Endodermal cell (in vitro differentiated cells): ENCODE data around the gene GNAZ. TPM values are rescaled to one million over a fixed set of nuclear protein-coding genes. Genes with fewer than 3 reads are reported as not detected.

ENCODE experiments used
- DNase-seq: peaks from one replicate; pipeline ENCODE4 v3.0.0-alpha.2; 2017
- H3K27ac ChIP-seq: 2 replicates; pipeline ENCODE4 v1.5.1; 2013; ENCODE audit warnings: mild to moderate bottlenecking, low read depth, low read length, moderate library complexity
- H3K27me3 ChIP-seq: 2 replicates; pipeline ENCODE4 v1.6.1; 2013; ENCODE audit warnings: mild to moderate bottlenecking, low read length, moderate library complexity; ENCODE audit not compliant: insufficient read depth, control insufficient read depth, poor library complexity, severe bottlenecking
- H3K36me3 ChIP-seq: 2 replicates; pipeline ENCODE4 v1.7.0; 2013; ENCODE audit warnings: mild to moderate bottlenecking, low read length, moderate library complexity; ENCODE audit not compliant: control insufficient read depth, insufficient read depth
- H3K4me1 ChIP-seq: one replicate; pipeline ENCODE4 v1.7.0; 2013; ENCODE audit warnings: low read length; ENCODE audit not compliant: control insufficient read depth, insufficient read depth
- H3K4me3 ChIP-seq: 2 replicates; pipeline ENCODE4 v1.5.1; 2013; ENCODE audit warnings: mild to moderate bottlenecking, low read length, moderate library complexity
- H3K9ac ChIP-seq: 2 replicates; pipeline ENCODE4 v1.6.1; 2013; ENCODE audit warnings: mild to moderate bottlenecking, low read length, moderate library complexity; ENCODE audit not compliant: poor library complexity, severe bottlenecking; ENCODE audit errors: extremely low read depth
- H3K9me3 ChIP-seq: 2 replicates; pipeline ENCODE4 v1.6.1; 2013; ENCODE audit warnings: mild to moderate bottlenecking, low read length, moderate library complexity; ENCODE audit not compliant: control insufficient read depth
- H3K27ac Mint-ChIP-seq: 2 replicates; pipeline ENCODE4 v1.8.0; 2020; ENCODE audit warnings: mixed read lengths
- H3K27me3 Mint-ChIP-seq: 2 replicates; pipeline ENCODE4 v1.8.0; 2021; ENCODE audit warnings: mild to moderate bottlenecking, mixed read lengths; ENCODE audit not compliant: insufficient read depth
- H3K36me3 Mint-ChIP-seq: 2 replicates; pipeline ENCODE4 v1.8.0; 2020; ENCODE audit warnings: low read depth, mixed read lengths
- H3K4me1 Mint-ChIP-seq: 2 replicates; pipeline ENCODE4 v1.8.0; 2020; ENCODE audit warnings: mixed read lengths
- H3K4me3 Mint-ChIP-seq: 2 replicates; pipeline ENCODE4 v1.8.0; 2020; ENCODE audit warnings: mild to moderate bottlenecking, moderate library complexity, mixed read lengths
- H3K9me3 Mint-ChIP-seq: 2 replicates; pipeline ENCODE4 v1.8.0; 2020; ENCODE audit warnings: mild to moderate bottlenecking, mixed read lengths
- WGBS, 2 experiments: methylation state at CpG; one replicate each; pipeline versions ENCODE4 v1.1.5 to v1.1.7; 2013; ENCODE audit warnings: missing lambda C conversion rate in 2 of 2, mixed read lengths in 1 of 2; ENCODE audit not compliant: insufficient coverage in 1 of 2, insufficient read length in 1 of 2; 5-methylcytosine and 5-hydroxymethylcytosine counted together
- total RNA-seq, 2 donors: library from RNA; stranded (reverse); fragmentation: NEBNext Ultra II Directional in 1 of 2; extraction: Animal tissue kit (Norgen Biotek cat#: 25700) in 1 of 2; gene quantifications; 2 replicates in 1 of 2; 3 replicates in 1 of 2; pipeline ENCODE4 v1.2.1, GENCODE V29; 2021
- TF ChIP-seq, protein P1 (sequence below): fragments of 200-600 bp; sonication (generic); conservative IDR thresholded peaks from 2 replicates; pipeline ENCODE4 v1.5.0; 2021; ENCODE audit warnings: antibody characterized with exemption, mild to moderate bottlenecking

The GNAZ gene
- total RNA-seq, 2 donors from 2014 or later, result 16.7 to 17.9 TPM

GRCh38 chr22:23067023-23067650, 3.2 kb upstream of the GNAZ start:
- Histone ChIP-seq H3K9ac (no peak overlapping the region), H3K9me3 (no peaks in the 10 kb centered on the region), H3K36me3 (no peaks in the 10 kb centered on the region), H3K4me1 (no peaks in the 10 kb centered on the region), H3K27ac (no peak overlapping the region), H3K27me3 (peaks cover 20% of the 10 kb centered on the region), H3K4me3 (no peak overlapping the region)
- TF ChIP-seq, protein P1, sequence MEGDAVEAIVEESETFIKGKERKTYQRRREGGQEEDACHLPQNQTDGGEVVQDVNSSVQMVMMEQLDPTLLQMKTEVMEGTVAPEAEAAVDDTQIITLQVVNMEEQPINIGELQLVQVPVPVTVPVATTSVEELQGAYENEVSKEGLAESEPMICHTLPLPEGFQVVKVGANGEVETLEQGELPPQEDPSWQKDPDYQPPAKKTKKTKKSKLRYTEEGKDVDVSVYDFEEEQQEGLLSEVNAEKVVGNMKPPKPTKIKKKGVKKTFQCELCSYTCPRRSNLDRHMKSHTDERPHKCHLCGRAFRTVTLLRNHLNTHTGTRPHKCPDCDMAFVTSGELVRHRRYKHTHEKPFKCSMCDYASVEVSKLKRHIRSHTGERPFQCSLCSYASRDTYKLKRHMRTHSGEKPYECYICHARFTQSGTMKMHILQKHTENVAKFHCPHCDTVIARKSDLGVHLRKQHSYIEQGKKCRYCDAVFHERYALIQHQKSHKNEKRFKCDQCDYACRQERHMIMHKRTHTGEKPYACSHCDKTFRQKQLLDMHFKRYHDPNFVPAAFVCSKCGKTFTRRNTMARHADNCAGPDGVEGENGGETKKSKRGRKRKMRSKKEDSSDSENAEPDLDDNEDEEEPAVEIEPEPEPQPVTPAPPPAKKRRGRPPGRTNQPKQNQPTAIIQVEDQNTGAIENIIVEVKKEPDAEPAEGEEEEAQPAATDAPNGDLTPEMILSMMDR, result no peak
- peak; percentile 35 for DNase-seq
- Mint-ChIP-seq H3K4me3 (no peak overlapping the region), H3K27ac (no peak overlapping the region), H3K9me3 (no peaks in the 10 kb centered on the region), H3K27me3 (peaks cover 37% of the 10 kb centered on the region), H3K4me1 (peaks cover 12% of the 10 kb centered on the region), H3K36me3 (no peaks in the 10 kb centered on the region)
- 94% methylated on average over 2 to 6 of the region's 6 CpGs for WGBS, 2 experiments

- peak; percentile 19 for DNase-seq
- no peak overlapping the region for H3K9ac ChIP-seq
- Mint-ChIP-seq H3K9me3 (no peaks in the 10 kb centered on the region), H3K36me3 (no peaks in the 10 kb centered on the region), H3K27ac (no peak overlapping the region), H3K27me3 (peaks cover 41% of the 10 kb centered on the region), H3K4me3 (no peak overlapping the region), H3K4me1 (peaks cover 12% of the 10 kb centered on the region)
- peaks cover 22% of the 10 kb centered on the region for H3K27me3 ChIP-seq
- H3K9me3 ChIP-seq, result no peaks in the 10 kb centered on the region
- H3K36me3 ChIP-seq, result no peaks in the 10 kb centered on the region
- WGBS, 2 experiments, result 94 to 100% methylated on average over 2 to 5 of the region's 5 CpGs
- no peak overlapping the region for H3K27ac ChIP-seq
- no peaks in the 10 kb centered on the region for H3K4me1 ChIP-seq
- TF ChIP-seq, protein P1, result no peak
- H3K4me3 ChIP-seq, result no peak overlapping the region
Measured at GRCh38 chr22:23067691-23068090, 2.6 kb upstream of the GNAZ start.

- TF ChIP-seq, protein P1, result no peak
- Mint-ChIP-seq H3K27ac (no peak overlapping the region), H3K9me3 (no peaks in the 10 kb centered on the region), H3K4me3 (no peak overlapping the region), H3K4me1 (peaks cover 12% of the 10 kb centered on the region), H3K27me3 (peaks cover 39% of the 10 kb centered on the region), H3K36me3 (no peaks in the 10 kb centered on the region)
- Histone ChIP-seq H3K9ac (no peak overlapping the region), H3K27ac (no peak overlapping the region), H3K36me3 (no peaks in the 10 kb centered on the region), H3K4me3 (no peak overlapping the region), H3K4me1 (no peaks in the 10 kb centered on the region), H3K9me3 (no peaks in the 10 kb centered on the region), H3K27me3 (peaks cover 22% of the 10 kb centered on the region)
- WGBS, 2 experiments, result 93 to 94% methylated on average over 4 to 8 of the region's 8 CpGs
- DNase-seq, result peak; percentile 42
Measured at GRCh38 chr22:23068096-23068831, 2.1 kb upstream of the GNAZ start.
